HepG2 (cell line): ENCODE results near the gene MEF2A. TPM values are rescaled to one million over a fixed set of nuclear protein-coding genes. Genes with fewer than 3 reads are reported as not detected.

Source experiments
- polyA plus RNA-seq, 8 experiments: library from polyadenylated mRNA; depleted of rRNA in 3 of 8; stranded (reverse) in 7 of 8; unstranded in 1 of 8; fragments of >200 nt; fragmentation: Illumina TruSeq in 4 of 8; extraction: Trizol in 4 of 8; gene quantifications; 2 replicates each; pipeline versions ENCODE4 v1.2.1 to v1.2.3, GENCODE V29; 2011 to 2016; ENCODE audit warnings: low read depth in 4 of 8, missing spikeins in 1 of 8, mixed read lengths in 1 of 8; ENCODE audit not compliant: insufficient read depth in 1 of 8
- small RNA-seq, 3 experiments: library from RNA; depleted of rRNA; stranded (forward); fragments of <200 nt; gene quantifications; one replicate each; pipeline ENCODE3, GENCODE V24; 2012; ENCODE audit warnings: low read depth in 2 of 3, low replicate concordance in 1 of 3; ENCODE audit not compliant: insufficient read length in 3 of 3, insufficient read depth in 2 of 3
- total RNA-seq, 5 experiments: library from RNA; depleted of rRNA; stranded (reverse); fragments of >200 nt; fragmentation: Illumina TruSeq; extraction: Trizol; gene quantifications; 2 replicates each; pipeline ENCODE4 v1.2.3, GENCODE V29; 2016; ENCODE audit warnings: low read depth in 1 of 5

MEF2A gene
- total and polyA plus RNA-seq, 2 of the 13 experiments (the other 11 are each of a cell fraction or from before 2014, with no cell fraction given): 15.2 to 24.4 TPM

Small RNA genes within 50 kb of the gene (small RNA-seq; reads per million reads assigned to genes)
- gene RF00019: 0 reads per million in 3 experiments

Other genes with a start within 250 kb of the MEF2A start
- 5.6 and 8.5 TPM in 2 replicates for gene LYSMD4, start 167.5 kb downstream of the MEF2A start, total RNA-seq (2016; rRNA removed; fragmentation: Illumina TruSeq; extraction: Trizol)
- gene LYSMD4, start 167.5 kb downstream of the MEF2A start, polyA plus RNA-seq (2011; rRNA removed): 7.4 and 7.9 TPM in 2 replicates